ENCODE results near the gene GOLGA1.
"Not testable (repeated sequence)": the region's sequence is repeated elsewhere in the genome, so short reads cannot be mapped to it uniquely, and the experiment has no call there.

GOLGA1 gene

DNA sequence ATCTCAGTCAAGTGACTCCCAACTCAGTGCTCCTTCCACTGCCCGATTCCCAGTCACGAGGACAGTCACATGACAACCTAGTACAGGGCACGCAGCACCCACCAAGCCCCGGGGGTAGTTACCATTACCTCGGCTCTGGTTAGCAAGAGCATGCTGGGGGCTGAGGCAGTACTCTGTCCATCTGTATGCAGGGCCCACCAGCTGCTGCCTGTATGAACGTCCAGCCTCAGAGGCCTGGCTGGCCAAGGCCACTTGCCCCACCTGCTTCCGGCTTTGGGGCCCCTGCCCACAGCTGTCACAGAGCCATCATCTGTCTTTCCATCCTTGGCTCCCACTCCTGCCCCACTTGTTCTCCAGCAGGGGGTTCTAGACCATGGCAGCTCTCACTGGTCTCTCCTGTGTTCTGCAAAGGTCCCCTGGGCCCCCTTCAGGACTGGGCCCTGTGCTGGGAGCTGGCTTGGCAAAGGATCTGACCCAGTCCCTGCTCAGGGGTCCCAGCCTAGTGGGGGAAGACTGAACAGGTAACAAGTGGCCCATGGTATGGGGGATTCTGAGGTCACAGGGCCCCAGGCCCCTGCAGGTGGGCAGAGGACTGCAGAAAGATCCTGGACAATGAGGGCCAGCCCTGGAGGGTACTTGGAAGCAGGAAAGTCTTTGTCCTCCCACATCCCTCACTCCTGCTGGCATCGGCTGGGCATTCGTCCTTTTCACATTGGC lies 82.4 kb downstream of the GOLGA1 start:
- DNase-seq (ENCODE audit: low read depth, low spot score): no peak

DNA sequence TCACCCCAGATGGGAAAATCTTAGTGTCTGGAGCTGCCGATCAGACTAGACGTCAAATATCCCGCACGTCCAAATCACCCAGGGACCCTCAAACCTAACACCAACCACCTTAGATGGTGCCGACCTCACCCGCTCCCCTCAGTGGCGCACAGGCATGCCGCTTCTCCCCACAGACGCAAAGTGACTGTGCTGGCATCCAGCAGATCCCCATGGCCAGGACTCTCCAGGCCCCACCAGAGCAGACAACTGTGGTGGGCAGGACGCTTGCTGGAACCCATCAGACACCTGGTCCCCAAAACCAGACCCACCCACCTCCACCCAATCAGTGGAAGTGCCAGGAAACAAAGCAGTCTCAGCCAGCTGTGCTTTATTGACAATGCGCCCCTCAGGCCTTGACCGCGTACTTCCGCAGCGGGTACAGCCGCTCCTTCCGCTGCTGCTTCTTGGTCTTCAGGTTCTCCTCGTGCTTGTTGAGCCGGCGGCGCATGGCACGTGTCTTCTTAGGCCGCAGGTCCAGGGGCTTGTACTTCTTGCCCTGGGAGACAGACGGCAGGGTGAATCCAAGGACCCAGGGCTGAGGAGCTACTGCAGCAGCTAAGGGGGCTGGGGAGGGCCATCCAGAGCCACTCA lies 83.2 kb downstream of the GOLGA1 start:
- DNase-seq (ENCODE audit: low read depth, low spot score): no peak

DNA sequence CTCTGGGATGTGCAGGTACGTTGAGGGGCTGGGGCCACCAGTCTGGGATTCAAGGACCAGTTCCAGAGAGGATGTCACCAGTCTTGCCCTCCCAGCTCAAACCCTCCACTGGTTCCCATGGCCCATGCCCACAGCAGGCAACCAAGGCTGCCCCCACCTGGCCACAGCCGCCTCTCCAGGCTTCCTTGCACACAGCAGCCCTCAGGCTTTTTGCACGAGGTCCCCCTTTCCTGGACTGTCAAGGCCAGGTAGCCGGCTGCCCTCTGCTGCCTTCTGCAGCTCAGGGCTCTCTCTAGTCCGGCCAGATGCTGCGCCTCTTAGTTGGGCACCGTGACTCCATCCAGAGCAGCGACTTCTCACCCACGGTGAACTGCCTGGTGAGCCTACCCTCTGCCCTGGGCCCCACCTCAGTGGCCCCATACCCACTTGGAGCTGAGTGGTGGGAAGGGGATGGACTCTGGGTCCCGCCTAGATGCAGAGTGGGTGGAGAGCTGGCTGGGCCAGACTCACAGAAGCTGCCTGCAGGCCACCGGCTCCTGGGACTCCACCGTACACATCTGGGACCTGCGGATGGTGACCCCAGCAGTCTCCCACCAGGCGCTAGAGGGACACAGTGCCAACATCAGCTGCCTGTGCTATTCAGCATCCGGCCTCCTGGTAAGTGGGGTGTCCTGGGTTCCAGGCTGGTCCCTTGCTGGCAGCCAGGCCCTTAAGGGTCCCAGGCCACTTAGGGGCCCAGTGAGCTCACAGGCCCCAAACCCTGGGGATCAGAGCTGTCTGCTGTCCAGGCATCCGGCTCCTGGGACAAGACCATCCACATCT lies 84.7 kb downstream of the GOLGA1 start:
- peak; percentile 50 for DNase-seq (ENCODE audit: low read depth, low spot score)

DNA sequence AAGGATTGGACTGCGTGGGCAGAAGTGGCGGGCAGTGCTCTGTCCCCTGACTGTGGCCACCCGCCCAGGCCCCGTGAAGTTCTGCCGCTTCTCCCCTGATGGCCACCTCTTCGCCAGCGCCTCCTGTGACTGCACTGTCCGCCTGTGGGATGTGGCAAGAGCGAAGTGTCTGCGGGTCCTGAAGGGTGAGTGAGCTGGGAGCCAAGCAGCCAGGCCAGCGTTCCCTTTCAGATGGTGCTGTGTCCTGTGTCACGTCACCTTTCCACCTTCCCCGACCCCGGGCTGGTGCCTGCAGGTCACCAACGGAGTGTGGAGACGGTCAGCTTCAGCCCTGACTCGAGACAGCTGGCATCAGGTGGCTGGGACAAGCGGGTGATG lies 85.3 kb downstream of the GOLGA1 start:
- no peak for DNase-seq (ENCODE audit: low read depth, low spot score)

DNA sequence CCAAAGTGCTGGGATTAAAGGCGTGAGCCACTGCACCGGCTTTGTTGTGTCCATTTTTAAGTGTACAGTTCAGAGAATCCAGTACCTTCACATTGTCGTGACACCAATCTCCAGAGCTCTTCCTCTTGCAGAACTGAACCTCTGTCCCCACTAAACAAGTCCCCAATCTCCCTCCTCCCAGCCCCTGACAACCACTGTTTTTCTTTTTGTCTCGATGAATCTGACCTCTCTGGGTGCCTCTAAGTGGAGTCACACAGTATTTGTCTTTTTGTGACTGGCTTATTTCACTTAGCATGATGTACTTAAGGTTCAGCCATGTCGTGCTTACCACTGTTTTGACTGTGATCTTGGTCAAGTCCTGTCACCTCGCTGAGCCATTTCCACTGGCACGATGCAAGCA lies 86.1 kb downstream of the GOLGA1 start:
- DNase-seq (ENCODE audit: low read depth, low spot score): no peak

DNA sequence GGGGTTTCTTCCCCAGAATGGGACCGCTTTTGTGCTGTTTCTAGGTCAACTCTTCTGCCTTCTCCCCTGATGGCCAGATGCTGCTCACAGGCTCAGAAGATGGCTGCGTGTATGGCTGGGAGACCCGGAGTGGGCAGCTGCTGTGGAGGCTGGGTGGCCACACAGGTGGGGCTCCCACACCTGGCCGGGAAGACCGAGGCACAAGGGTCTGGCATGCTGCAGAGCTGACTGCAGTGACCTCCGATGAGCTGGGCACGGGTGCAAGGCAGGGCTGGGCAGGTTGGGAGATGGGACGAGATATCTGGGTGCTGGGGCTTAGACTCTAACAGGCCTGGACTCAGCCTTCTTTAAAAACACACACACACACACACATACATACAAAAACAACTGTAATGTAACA lies 86.7 kb downstream of the GOLGA1 start:
- DNase-seq (ENCODE audit: low read depth, low spot score): no peak

DNA sequence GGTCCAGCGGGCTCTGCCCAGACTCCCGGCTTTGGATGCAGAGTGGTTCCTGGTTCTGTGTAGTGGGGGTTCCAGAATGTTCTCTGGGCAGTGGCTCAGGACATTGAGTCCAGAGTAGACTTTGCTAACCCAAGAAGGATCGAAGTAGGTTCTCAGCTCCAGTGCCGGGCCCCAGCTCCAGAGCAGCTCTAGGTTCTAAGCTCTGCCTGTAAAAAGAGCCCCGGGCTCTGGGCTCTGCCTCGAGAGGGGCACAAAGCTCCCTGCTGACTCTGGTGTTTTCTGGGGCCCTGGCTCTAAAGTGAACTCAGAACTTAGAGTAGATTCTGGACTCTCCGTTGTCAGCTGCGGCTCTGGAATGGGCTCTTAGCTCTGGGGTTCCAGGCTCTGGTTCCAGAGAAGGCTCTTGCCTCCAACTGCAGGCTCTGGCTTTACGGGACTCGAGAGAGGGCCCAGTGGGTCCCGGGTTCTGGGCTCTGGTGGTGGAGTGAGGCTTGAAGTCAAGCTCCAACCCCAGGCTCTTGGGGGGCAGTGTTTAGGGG lies 87.2 kb downstream of the GOLGA1 start:
- DNase-seq (ENCODE audit: low read depth, low spot score): no peak

DNA sequence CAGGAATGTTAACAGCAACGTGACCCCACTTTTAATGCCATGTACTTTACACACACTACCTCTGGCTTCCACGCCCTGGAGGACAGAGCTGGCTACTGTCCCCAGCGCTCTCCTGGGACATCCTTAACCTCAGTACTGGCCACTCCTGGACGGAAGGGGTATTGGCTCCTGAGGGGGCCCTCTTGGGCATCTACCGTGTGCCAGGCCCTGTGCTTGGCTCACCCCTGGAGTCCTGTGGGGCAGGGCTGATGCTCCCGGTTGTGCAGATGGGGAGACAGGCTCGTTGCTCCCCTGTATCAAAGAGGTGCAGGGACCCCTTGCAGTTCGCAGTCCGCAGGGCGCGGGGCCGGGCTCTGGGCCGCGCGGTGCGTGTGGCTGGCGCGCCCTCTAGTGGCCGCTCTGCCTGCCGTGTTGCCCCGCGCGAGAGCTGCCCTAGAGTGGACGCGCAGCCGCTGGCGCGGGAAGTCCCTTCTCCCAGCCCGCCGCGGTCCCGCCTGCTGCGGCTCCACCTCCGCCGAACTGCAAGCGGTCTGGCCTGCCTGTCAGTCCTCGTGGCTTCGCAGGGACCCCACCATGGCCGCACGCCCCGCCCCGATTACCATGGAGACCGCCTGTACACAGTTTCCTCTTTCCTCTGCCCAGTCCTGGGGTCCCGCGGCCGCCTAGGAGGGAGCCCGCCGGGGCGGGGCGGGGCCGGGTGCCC lies 87.9 kb downstream of the GOLGA1 start, which contains the start of gene WDR38:
Gene WDR38, plus strand, starts transcription at position 632 of the 703 bp plus-strand sequence. CDS start 72 bp downstream, outside the sequence.
- DNase-seq (ENCODE audit: low read depth, low spot score): peak; percentile 89

DNA sequence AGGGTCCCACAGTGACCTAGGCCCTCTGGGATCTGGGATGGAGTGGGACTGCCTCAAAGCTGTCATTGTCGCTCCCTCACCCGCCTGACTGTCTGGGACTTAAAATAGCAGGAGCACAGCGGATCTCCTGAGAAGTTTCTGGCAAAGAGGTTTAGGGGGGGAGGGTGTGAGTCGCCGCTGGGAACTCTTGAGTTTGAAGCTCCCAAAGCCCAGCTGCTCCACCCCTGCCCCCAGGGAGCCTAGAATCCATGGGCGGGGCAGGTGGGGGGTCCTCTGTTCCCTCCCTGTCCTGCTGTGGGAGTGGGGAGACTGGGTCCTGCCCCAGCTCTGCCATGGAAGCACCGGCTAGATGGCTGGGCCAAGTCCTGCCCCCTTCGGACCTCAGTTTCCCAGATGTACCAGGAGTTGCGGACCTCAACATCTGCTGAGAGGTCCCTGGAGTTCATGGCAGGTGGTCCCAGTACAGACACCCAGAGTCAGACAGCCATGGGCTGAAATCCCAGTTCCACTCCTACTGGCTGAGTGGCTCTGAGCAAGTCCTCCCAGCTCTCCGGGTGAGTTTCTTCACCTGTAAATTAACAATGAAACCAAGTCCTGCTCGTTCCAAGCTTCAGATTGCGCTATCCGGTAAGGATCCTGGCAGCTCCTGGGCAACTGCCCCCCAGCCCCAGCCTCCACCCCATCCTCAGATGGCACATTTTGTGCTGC lies 88.6 kb downstream of the GOLGA1 start:
- DNase-seq (ENCODE audit: low read depth, low spot score): no peak

DNA sequence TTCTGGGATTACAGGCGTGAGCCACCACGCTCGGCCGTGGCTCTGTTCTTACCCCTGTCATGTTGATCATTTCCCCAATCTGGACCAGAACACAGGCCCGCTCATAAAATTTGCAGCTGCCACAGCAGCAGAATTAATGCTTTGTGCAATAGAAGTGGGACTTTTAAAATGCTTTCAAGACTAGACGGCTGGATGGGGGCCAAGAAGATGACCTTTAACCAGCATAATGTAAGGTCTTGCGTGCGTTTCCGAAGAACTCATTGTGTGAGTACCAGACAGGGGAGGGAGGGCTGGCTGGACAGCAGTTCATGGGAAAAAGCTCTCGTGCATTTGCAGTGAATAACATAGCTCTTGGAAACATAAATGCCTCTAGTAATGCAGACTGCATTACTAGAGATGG lies 91.1 kb downstream of the GOLGA1 start:
- DNase-seq (ENCODE audit: low read depth, low spot score): peak; percentile 77

DNA sequence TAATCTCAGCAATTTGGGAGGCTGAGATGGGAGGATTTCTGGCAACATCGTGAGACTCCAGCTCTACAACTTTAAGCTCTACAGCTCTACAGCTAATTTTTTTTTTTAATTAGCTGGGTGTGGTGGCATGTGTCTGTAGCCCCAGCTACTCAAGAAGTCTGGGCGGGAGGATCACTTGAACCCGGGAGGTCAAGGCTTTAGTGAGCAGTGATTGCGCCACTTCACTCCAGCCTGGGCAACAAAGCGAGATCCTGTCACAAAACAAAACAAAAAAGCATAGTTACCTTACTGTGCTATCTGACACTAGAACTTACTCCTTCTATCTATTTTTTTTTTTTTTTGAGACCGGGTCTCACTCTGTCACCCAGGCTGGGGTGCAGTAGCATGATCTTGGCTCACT lies 93.9 kb downstream of the GOLGA1 start:
- DNase-seq (ENCODE audit: low read depth, low spot score): no peak

DNA sequence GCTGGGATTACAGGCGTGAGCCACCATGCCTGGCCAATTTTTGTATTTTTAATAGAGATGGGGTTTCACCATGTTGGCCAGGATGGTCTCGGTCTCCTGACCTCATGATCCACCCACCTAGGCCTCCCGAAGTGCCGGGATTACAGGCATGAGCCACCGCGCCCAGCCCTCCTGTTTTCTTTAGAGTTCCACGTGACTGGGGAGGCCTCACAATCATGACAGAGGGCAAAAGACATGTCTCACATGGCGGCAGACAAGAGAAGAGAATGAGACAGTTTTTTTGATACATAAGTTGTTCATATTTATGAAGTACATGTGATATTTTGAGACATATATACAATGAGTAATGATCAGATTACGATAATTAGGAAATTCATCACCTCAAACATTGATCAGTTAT lies 94.4 kb downstream of the GOLGA1 start:
- not testable (repeated sequence) for DNase-seq (ENCODE audit: low read depth, low spot score)

DNA sequence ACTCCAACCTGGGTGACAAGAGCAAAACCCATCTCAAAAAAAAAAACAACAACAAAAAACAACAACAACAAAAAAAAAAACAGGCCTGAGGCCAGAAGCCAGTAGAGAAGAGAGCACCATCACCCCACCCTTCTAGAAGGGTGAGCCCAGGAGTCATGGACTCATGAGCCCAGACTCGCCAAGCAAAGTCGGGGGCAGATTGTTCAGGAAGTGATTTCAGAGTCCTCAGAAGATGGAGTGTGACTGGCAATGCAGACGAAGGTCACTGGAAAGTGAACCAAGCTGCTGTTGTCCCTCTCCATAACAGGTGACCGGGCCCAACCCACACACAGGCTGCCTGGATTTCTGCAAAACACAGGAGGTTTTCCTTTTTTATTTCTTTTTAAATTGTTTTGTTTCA lies 96.6 kb downstream of the GOLGA1 start:
- DNase-seq (ENCODE audit: low read depth, low spot score): no peak

DNA sequence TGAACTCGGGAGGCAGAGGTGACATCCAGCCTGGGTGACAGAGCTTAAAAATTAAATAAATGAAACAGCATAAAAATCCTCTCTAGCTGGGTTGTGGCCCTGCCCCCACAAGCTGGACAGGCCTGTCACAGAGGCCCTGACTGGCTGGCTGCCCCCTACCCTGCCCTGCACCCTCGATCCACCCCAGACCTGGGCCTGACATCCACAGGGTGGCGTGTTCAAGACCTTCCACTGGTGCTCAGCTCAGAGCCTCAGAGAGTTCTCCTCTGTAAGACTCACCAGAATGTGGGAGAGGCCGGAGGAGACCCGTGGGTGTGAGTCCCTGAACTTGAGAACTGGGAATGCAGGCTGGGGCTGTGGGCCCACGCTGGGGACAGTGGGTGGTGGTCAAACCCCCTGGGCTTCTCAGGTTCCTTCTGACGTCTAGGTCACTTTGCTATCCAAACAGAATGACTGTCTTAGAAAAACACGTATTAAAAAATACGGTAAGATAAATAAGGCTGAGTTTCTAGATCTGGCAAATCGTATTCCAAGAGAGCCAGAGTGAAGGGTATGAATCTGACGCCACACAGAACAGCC lies 97.3 kb downstream of the GOLGA1 start:
- no peak for DNase-seq (ENCODE audit: low read depth, low spot score)

DNA sequence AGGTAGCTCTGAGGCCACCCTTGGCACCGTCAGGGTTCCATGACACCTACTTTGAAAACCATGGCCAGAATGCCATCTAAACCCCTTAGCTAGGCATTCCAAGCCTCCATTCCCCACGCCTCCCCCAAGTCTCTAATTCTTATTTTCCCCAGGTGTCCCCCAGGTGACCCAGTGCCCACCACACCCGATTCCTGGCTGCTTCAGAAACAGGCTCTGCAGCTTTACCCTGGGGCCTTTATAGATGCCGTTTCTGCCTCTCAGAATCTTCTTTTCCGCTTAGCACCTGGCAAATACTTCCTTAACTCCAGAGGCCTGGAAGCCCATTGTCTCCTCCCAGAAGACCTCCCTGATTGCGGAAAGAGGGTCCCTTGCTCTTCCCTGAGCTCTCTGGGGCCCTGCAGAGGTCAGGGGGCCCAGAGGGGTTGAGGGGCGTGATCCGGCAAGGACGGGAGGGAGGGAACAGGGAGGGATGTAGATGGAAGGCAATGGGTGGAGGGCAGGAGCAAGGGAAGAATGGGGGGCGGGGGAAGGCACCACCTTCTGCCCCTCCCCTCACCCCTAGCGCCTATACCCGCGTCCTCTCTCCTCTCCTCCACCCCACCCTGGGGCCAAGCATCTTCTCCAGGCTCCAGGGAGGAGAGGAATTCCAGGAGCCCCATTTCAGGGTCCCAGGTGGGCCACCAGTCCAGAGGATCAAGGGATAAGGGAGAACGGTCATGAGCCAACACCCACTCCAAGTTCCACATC lies 99.6 kb downstream of the GOLGA1 start:
- no peak for DNase-seq (ENCODE audit: low read depth, low spot score)

DNA sequence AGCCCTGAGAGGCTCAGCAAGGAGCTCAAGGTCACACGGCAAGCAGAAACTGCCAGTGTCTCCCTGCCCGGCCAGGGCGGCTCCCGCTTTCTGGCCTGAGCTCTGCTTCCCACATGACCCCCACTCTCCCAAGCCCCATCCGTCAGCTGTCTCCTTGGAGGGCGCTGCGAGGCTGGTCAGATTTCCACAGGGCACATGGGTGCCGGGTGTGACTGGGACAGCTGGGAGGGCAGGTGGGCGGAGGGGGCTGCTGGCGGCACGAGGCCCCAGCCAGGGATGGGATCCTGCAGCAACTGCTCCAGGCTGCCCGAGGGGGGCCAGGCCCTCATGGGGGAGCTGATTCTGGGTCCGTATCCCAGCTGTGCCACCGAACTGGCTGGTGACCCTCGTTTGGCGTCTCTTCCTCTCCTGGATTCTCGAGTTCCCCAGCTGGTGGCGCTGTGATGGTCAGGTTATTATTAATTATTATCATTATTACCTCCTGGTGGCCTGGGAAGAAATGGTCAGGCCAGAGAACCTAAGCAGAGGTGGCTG lies 100.5 kb downstream of the GOLGA1 start:
- no peak for DNase-seq (ENCODE audit: low read depth, low spot score)

DNA sequence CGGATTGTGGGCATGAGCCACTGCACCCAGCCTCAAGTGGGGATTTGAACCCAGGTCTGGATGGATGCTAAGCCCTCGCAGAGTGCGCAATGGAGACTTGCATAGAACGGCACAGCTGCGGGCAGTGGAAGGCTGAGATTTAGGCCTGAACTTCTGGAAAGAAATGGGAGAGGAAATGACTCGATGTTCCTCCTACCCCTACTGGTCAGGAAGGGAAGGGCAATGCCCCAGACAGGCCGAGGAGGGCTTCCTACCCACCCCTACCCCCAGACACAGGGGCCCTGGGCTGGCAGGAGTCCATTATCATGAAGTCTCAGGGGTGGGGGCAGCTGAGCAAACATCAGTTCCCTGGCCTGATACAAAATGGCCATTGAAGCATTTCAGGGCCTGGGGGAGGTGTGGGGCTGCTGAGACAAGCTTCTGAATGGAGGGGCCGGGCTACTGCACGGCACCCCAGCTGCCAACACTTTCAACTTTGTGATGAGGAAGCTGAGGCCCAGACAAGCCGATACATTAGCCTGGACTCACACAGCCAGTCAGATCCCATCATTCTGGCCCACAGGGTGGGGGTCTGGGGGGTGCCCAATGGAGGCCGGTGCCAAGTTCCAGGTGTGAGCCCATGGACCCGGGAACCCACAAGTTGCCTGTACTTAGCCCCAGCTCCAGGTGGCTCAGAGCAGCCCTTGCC lies 101.1 kb downstream of the GOLGA1 start:
- DNase-seq (ENCODE audit: low read depth, low spot score): peak; percentile 48

DNA sequence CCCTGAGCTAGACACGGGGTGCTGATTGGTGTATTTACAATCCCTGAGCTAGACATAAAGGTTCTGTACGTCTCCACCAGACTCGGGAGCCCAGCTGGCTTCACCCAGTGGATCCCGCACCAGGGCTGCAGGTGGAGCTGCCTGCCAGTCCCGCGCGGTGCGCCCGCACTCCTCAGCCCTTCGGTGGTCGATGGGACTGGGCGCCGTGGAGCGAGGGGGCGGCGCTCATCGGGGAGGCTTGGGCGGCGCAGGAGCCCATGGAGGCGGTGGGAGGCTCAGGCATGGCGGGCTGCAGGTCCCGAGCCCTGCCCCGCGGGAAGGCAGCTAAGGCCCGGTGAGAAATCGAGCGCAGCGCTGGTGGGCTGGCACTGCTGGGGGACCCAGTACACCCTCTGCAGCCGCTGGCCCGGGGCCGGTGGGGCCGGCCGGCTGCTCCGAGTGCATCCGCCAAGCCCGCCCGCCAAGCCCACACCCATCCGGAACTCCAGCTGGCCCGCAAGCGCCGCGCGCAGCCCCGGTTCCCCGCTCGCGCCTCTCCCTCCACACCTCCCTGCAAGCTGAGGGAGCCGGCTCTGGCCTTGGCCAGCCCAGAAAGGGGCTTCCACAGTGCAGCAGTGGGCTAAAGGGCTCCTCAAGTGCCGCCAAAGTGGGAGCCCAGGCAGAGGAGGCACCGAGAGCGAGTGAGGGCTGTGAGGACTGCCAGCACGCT lies 102.2 kb downstream of the GOLGA1 start:
- DNase-seq (ENCODE audit: low read depth, low spot score): not testable (repeated sequence)
